T follicular helper cell (primary cell): ENCODE results near the gene KLHL17.

ENCODE experiments used
- DNase-seq: peaks from one replicate; pipeline ENCODE4 v3.0.0-alpha.2; 2020; ENCODE audit warnings: low read depth

Gene KLHL17

DNA sequence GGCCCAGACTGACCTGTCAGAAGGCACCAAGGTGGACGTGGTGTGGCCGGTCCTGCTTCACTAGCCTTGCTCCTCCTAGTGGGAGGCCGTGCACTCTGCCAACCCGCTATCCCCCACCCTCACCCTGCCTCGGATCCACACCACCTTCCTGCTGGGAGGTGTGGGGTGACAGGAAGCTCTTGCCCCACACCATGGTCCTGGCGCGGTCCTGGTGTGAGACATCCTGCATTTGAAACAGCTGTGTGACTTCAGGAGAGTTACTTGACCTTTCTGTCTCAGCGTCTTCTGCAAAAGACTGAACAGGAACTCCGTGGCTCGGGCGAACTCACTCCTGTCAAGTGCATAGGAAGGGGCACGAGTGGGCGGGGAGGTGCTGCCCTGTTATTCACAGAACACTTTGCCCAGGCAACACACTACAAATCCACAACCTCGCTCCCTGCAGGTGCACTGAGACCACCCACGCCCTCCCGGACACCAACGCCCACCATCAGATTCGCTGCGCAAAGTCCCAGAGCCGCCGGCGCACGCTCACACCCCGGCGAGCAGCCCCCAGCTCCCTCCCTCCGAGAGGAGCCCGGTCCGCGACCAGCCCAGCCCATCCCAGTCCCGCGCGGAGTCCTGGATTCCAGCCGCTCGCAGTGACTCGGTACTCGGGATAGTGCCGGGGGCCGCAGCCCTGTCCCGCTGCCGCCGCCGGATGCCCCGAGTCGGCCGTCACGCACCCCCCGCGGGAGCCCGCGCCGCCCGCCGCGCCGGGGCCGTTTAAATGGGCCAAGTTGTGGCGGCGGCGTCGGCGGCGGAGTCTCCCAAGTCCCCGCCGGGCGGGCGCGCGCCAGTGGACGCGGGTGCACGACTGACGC is 37.0 kb upstream of the KLHL17 start, which contains the start of gene SAMD11:
TSS of gene SAMD11 (plus strand) at position 793 of the 860 bp plus-strand sequence. CDS start 509 bp downstream, outside the sequence.
- peak; percentile 47 for DNase-seq

DNA sequence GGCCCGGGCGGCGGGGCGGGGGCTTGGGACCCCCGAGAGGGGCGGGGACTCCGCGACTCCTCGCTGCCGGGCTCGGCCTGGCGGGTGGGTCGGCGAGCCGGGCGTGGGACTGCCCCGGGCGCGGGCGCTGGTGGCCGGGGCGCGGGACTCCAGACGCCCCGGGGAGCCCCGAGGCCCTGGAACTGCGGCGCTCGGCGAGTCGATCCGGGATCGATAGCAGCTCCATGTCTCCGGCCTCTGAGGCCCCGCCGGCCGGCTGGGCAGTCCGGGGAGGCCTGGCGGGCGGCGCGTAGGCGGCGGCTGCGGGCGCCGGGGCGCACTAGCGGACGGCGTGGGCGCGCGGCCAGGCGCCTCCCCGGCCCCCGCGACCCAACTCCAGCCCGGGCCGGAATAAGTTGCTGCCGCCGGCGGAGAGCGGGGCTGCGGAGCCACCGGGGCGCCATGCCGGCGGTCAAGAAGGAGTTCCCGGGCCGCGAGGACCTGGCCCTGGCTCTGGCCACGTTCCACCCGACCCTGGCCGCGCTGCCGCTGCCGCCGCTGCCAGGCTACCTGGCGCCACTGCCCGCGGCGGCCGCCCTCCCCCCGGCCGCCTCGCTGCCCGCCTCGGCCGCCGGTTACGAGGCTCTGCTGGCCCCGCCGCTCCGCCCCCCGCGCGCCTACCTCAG is 36.3 kb upstream of the KLHL17 start:
- DNase-seq = no peak

DNA sequence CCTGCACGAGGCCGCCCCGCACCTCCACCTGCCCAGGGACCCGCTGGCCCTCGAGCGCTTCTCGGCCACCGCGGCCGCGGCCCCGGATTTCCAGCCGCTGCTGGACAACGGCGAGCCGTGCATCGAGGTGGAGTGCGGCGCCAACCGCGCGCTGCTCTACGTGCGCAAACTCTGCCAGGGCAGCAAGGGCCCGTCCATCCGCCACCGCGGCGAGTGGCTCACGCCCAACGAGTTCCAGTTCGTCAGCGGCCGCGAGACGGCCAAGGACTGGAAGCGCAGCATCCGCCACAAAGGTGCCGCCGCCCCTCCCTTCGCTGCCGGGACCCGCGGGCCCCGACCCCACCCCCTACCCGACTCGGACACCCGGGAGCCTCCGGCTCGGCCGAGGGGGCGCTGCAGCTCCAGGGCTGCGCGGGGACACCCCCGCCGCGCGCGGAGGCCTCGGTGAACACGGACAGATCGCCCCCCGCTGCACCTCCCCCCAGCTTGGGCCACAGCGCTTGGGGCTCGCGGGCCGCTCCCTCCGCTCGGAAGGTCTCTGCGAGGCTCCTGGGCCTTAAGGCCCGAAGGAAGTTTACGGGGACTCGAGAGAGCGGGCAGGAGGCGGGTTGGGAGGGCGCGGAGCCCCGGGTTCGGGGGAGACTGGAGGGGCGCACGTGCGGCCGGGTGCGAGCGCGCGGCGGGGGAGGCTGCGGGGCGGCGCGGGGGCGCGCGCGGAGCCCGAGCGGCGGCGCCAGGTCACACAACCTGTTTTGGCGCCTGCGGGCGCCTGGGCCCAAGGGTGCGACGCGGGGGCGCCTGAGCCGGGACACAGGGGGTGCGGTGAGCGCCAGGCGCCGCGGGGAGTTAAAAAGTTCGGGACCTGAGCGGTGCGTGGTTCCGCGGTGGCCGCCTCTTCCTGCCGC is 35.5 kb upstream of the KLHL17 start:
- DNase-seq = no peak

DNA sequence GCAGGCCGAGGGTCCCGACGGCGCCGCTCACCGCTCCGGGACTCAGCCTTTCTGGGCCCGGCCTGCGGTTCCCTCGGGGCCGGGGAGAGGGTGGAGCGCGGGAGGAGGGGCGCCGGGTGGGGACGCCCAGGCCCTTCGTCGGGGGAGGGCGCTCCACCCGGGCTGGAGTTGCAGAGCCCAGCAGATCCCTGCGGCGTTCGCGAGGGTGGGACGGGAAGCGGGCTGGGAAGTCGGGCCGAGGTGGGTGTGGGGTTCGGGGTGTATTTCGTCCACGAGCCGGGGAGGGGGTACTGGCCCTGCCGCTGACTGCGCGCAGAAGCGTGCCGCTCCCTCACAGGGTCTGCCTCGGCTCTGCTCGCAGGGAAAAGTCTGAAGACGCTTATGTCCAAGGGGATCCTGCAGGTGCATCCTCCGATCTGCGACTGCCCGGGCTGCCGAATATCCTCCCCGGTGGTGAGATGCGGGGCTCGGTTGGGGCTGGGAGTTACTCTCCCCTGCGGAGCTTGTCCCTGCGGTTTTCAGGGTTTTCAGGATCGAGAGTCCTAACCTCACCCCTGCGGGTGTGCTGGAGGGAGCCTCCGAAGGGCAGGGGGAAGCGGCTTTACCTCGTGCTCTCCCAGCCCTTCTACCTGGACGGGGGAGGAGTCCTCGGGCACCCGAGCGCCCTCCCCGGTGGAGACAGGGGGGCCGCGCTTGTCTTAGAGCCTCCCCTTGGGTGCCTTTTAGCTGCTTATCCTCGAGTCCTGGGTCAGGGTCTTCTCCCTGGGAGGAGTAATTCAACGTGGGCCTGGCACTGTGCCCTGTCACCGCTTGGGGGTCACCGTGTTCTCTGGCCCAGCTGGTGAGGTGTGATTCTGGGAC is 34.6 kb upstream of the KLHL17 start:
- no peak for DNase-seq

DNA sequence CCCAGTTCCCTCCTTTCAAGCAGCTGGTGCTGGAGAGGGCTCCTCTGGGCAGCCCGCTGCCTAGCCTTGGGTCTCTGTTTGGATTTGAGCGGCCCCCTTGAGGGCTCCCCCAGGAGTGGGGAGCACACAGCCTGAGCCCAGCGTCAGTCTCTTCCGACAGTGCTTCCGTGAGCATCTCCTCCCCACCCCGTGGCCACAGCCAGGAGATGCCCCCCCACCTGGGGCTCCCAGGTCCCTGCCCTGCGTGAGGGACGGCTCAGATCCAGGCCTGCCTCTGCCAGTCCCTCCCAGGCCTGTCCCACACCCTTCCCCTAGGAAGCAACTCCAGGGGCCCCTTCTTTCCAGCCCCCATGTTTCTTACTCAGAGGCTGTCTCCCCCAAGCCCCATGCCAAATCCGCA is 33.1 kb upstream of the KLHL17 start:
- no peak for DNase-seq

DNA sequence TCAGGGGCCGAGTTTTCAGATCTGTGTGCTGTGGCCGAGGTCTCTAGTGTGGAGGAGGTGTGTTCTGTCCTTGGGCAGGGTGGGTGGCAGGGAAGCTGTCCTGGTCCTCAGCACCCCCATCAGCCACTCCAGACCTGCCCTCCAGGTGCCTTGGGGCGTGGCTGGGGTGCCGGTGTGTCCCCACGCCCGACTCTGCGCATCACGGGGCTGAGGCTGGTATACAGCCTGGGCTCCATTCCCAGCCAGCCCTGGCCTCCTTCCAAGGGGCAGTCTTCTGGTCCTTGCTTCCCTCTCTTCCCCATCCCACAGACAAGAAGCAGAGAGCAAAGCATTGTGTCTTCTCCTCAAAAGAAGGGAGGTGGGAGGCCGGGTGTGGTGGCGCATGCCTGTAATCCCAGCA is 32.6 kb upstream of the KLHL17 start:
- no peak for DNase-seq

DNA sequence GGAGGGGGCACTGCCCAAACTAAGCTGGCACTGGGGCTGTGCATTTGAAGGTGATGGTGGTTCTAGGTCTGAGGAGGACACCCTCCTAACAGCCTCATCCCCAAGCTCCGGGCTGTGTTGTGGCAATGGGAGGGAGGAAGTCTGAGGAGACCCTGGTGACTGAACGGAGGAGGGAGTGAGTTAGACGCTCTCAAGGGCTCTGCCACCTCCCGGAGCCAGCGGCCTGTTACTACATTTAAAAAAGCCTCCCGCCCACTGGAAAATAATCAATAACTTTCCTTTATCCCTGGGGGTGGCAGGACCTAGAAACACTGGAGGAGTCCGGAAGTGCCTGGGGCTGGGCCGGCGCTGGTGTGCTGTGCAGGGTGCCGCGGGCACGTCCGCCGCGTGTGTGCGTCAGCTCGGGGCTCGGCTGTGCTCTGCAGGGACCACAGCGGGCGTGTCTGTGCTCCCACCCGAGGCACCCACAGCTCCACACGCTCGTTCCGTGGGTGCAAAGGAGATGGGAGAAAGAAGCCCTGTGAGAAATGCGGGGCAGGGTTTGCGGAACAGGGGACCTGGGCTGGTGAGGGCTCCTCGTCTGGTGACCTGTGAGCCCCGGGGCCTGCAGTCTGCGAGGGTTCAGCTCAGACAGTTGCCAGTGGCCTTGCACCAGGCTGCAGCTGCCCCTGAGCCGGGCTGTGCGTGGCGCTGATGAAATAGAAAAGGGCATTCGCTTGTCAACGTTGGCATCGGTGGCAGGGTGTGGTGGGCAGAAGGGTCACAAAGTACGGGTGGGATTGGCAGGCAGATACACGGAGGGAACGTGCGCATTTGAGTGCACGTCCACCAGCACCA is 31.3 kb upstream of the KLHL17 start:
- no peak for DNase-seq

DNA sequence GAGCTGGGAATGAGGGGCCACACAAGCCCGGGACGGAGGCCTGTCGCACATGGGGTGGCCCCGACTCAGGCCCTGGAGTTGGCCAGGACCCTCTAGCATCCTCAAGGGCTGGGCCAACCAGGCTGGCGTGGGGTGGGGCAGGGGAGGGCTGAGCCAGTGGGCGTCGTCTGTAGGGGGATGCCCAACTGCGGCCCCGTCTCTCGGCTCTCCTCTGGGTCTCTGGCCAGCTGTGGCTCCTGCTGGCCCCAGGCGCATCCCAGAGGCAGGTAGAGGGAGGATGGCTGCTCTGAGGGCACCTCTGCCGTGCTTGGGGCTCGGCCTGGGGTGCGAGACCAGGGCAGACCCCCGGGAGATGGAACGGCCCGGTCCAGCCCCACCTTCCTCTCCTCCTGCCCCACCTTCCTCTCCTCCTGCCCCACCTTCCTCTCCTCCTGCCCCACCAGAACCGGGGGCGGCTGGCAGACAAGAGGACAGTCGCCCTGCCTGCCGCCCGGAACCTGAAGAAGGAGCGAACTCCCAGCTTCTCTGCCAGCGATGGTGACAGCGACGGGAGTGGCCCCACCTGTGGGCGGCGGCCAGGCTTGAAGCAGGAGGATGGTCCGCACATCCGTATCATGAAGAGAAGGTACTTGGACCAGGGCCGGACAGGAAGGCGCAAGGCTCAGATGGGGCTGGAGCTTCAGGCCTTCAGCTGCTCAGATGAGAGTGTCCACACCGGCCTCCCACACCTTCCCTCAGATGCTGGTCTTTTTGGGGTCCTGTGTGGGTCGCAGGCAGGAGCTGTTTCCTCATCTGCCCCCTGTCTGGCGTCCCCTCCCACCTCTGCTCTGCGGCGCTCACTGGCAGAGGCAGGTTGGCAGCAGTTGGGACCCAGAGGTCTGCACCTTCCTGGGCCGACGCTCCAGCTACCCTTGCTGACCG is 30.4 kb upstream of the KLHL17 start:
- DNase-seq = no peak

DNA sequence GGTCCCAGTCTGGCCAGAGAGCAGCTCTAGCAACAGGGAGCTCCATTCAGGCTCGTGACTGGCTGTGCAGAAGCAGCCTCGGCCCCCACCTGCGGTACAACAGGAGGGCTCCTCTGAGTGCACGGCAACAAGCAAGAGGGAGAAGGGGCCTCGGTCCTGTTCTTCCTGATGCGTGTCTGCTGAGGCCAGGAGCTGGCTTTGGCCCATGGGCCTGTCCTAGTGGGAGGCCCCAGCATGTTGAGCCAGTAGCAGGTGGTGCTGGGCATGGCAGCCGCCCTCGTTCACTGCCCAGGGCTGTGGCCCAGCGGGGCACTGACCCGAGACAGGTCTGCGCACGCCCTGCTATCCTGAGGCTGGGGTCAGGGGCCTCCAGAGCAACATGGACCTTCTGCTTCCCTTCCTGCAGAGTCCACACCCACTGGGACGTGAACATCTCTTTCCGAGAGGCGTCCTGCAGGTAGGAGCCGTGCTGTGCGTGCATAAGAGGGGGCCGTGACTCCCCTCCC is 29.7 kb upstream of the KLHL17 start:
- DNase-seq = no peak

DNA sequence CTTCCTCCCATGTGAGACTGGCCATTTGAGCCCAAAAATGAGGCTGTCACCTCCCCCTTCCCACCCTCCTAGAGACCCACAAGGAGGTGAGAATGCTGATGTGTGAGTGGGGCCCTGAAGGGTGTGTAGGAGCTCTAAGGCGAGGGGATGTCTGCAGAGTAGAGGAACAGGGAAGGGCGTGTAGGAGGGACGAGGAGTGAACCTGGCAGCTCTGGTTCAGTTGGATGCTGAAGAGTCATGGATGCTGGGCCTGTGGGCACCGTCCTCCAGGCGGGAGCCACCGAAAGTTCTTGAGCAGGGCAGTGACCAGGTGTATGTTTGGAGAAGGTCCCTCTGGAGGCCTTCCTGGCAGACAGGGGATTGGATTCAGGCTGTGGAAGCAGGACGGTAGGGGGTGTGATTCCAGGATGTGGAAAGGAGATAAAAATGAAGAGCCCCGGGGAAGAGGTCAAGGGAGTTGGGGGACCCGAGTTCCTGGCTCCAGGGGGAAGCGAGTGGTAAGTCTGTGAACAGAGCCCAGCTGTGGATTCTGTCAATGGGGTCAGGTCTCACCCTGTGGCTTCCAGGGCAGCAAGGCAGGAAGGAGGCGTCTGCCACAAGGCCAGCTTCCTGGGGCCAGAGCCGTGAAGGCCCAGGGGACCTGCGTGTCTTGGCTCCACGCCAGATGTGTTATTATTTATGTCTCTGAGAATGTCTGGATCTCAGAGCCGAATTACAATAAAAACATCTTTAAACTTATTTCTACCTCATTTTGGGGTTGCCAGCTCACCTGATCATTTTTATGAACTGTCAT is 28.8 kb upstream of the KLHL17 start:
- DNase-seq = no peak

DNA sequence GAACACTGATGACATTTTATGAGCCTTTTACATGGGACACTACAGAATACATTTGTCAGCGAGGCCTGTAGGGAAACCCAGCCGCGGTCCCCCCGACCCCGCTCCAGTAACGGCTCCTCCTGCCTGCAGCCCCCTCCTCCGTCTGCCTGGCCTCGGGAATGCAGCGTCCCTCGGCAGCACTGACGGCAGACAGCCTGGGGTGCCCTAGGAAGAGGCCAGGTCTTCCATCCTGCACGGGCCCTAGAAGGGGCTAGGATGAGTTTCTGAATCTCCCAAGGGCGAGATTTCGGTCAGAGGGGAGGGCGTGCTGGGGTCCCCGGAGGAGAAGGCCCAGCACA is 28.2 kb upstream of the KLHL17 start:
- DNase-seq = no peak

DNA sequence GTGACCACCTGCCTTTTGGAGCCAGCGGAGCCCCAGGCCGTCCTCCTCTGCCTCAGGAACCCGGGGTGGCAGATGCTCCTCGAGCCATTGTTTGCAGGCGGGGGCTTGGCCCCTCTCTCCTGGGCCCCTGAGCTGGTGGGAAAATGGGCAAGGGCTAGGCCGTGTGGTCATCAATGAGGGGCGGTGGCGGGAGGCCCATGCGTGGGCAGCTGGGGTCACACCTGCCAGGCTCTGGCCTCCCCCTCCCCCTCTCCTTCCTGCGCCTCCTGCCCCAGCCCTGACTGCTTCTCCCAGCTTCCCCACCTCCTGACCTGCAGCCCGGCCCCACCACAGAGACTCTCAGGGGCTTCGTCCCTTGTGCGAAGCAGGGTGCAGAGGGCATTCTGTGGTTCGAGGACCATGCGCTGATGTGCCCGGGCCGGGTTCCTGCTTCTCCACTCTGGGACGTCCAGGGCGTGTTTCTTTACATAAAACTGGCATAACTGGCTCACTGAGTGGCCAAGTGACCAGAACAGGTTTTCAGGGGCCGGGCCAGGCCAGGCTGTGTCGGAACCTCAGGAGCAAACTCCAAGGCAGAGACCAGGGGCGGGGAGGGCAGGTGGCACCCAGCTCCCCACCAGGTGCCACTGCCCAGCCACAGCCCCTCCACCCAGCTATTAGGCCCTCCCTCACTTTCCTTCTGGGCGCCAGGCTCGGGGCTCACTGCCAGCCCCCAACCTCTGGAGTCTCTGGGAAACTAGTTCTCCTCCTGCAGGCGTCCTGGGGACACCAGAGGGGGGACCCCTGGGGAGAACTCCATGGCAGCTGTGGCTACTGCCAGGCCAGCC is 27.4 kb upstream of the KLHL17 start:
- DNase-seq = no peak

DNA sequence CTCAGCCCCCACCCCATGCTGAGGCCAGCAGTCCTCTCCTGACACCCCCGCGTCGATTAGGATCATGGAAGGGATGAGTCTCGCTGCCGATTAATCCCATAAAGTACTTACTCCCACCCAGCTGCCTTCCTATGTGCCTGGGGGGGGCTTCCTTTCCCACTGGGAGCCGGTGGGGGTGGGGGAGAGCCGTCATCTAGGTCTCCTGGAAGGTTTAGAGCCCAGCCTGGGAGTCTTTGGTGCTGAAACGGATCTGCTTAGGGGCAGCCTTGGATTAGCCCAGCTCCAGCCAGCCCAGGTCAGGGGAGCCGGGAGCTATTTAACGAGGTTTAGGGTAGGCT is 26.8 kb upstream of the KLHL17 start:
- no peak for DNase-seq

DNA sequence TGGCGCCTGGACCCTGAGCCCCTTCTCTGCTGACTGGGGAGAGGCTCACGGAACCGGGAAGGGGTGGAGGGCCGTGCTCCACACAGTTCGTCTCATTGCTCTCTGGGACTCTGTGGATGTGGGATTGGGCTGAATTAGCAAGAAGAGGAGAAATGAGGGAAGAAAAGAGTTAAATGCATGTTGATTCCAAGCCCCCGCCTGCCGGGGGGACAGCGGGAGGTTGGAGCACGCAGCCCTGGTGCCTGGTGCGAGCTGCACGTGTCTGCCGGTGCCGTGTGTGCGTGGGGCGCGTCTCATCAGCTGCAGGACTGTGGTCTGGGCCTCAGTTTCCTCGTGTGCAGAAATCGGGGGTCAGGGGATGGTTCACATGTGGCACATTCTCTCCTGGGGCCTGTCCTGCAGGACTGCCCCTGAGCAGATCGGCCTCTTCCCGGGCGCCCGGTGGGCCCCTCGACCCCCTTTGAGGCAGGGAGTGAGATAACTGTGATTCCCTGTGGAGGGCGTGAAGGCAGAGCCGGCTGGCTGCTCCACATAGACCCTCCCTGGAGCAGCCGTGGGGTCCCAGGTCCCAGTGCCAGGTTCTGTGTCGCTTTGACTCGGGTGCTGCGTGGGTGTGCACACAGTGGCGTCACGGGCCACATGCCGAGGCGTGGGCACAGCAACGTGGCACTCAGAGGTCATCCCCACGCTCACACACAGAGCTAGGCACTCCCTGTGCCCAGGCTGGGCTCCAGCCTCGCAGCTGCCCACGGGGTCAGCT is 25.2 kb upstream of the KLHL17 start:
- no peak for DNase-seq

DNA sequence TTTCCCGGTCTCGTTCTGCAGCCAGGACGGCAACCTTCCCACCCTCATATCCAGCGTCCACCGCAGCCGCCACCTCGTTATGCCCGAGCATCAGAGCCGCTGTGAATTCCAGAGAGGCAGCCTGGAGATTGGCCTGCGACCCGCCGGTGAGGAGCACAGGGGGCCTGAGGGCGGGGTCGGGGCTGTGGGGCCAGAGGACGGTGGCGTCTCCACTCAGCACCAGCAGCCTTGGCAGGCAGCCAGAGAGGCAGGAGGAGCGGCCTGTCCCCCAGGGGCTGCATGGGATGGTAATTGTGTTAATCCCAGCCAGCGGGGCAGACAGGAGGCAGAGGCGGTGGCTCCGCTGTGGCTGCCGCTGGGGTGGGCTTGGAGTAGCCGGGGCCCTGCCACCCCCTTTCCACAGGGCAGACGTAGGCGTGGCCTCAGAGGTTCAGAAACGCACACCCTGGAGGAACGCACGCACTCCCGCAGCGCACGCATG is 24.6 kb upstream of the KLHL17 start:
- no peak for DNase-seq

DNA sequence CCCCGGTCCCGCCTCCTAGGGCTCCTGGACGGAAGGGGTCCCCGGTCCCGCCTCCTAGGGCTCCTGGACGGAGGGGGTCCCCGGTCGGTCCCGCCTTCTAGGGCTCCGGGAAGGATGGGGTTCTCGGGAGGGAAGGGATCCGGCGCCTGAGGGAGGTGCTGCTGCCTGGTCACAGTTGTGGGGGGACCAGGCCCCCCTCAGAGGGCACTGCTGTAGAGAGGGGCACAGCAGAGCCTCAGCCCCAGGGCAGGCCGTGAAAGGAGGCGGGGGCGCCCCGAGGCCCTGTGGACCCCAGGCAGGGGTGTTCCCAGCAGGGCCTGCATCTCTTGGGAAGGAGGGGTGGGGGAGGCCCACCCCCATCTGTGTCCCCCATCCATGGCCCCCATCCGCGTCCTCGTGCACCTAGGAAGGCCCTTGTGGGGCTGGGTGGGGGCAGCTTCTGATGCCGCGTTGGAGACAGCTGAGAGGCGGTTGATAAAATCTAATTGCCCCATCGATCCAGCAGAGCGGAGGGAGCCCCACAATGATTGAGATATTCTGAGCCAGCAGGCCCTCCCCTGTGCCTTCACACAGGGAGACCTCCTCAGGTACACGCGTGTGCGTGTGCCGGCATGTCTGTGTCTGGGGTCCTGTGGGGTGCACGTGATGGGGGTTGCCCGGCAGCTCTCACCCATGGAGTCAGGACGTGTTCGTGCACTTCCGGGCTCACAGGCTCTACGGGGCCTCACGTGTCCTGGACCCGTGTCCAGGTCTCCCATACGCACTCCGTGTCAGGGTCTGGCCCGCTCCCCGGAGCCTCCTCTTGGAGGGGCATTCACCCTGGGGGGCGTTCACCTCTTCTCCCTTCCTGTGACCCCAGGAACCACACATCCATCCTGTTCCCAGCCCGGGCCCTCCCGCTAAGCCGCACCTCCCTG is 23.8 kb upstream of the KLHL17 start:
- no peak for DNase-seq
